Liver (tissue), 9 donors: ENCODE measurements around the gene ARMC5. TPM values are rescaled to one million over a fixed set of nuclear protein-coding genes. Genes with fewer than 3 reads are reported as not detected.

Source experiments
- DNase-seq: peaks from one replicate; pipeline ENCODE4 v3.0.0-alpha.2; 2017; ENCODE audit warnings: low spot score
- H3K27ac ChIP-seq, 2 donors: one replicate each; pipeline ENCODE4 v1.7.0; 2013; ENCODE audit warnings: inconsistent platforms in 2 of 2, low read length in 2 of 2, control low read depth in 1 of 2, low read depth in 1 of 2, mild to moderate bottlenecking in 1 of 2
- H3K27me3 ChIP-seq, 4 donors: one replicate each; pipeline versions ENCODE4 v1.6.1 to v1.7.0; 2013; ENCODE audit warnings: low read length in 3 of 4, inconsistent platforms in 1 of 4, mild to moderate bottlenecking in 1 of 4, moderate library complexity in 1 of 4; ENCODE audit not compliant: control insufficient read depth in 4 of 4, insufficient read depth in 4 of 4
- H3K36me3 ChIP-seq, 4 donors: one replicate each; pipeline versions ENCODE4 v1.6.1 to v1.7.0; 2013; ENCODE audit warnings: low read length in 3 of 4, mild to moderate bottlenecking in 3 of 4, low read depth in 1 of 4, moderate library complexity in 1 of 4; ENCODE audit not compliant: control insufficient read depth in 4 of 4, insufficient read depth in 3 of 4
- H3K4me1 ChIP-seq, 4 donors: one replicate each; pipeline versions ENCODE4 v1.6.1 to v1.7.0; 2013; ENCODE audit warnings: low read length in 3 of 4, mild to moderate bottlenecking in 3 of 4, moderate library complexity in 1 of 4; ENCODE audit not compliant: control insufficient read depth in 4 of 4, insufficient read depth in 4 of 4
- H3K4me3 ChIP-seq, 3 donors: one replicate each; pipeline versions ENCODE4 v1.6.1 to v1.7.0; 2013; ENCODE audit warnings: low read length in 3 of 3, control low read depth in 1 of 3, low read depth in 1 of 3, mild to moderate bottlenecking in 1 of 3
- H3K9ac ChIP-seq, 2 donors: one replicate each; pipeline ENCODE4 v1.7.0; 2013; ENCODE audit warnings: low read length in 2 of 2, mild to moderate bottlenecking in 2 of 2, moderate library complexity in 2 of 2, control low read depth in 1 of 2, low read depth in 1 of 2
- H3K9me3 ChIP-seq, 4 donors: one replicate each; pipeline versions ENCODE4 v1.6.1 to v1.7.0; 2013; ENCODE audit warnings: low read length in 3 of 4; ENCODE audit not compliant: control insufficient read depth in 4 of 4
- ATF3 ChIP-seq: IDR thresholded peaks from 2 replicates; pipeline ENCODE4 v1.6.1; 2016; ENCODE audit warnings: antibody characterized with exemption
- EGR1 ChIP-seq, 2 donors: IDR thresholded peaks; 2 replicates each; pipeline ENCODE4 v1.6.1; 2016 to 2018; ENCODE audit warnings: antibody characterized with exemption in 2 of 2, low read depth in 2 of 2
- FOXA1 ChIP-seq: IDR thresholded peaks from 2 replicates; pipeline ENCODE4 v1.6.1; 2016; ENCODE audit warnings: antibody characterized with exemption
- FOXA2 ChIP-seq: IDR thresholded peaks from 2 replicates; pipeline ENCODE4 v1.6.1; 2016; ENCODE audit warnings: antibody characterized with exemption
- GABPA ChIP-seq, 2 donors: IDR thresholded peaks in 1 of 2; conservative IDR thresholded peaks in 1 of 2; 2 replicates each; pipeline ENCODE4 v1.6.1; 2016; ENCODE audit warnings: antibody characterized with exemption in 2 of 2, mild to moderate bottlenecking in 1 of 2, moderate library complexity in 1 of 2
- HNF4A ChIP-seq, 2 donors: conservative IDR thresholded peaks; 2 replicates each; pipeline ENCODE4 v1.6.1; 2016; ENCODE audit warnings: antibody characterized with exemption in 2 of 2, mild to moderate bottlenecking in 2 of 2
- HNF4G ChIP-seq: IDR thresholded peaks from 2 replicates; pipeline ENCODE4 v1.6.1; 2016; ENCODE audit warnings: antibody characterized with exemption
- JUND ChIP-seq, 2 donors: IDR thresholded peaks; 2 replicates each; pipeline ENCODE4 v1.6.1; 2016; ENCODE audit warnings: antibody characterized with exemption in 2 of 2
- NR2F2 ChIP-seq: IDR thresholded peaks from 2 replicates; pipeline ENCODE4 v1.6.1; 2016; ENCODE audit warnings: antibody characterized with exemption
- RAD21 ChIP-seq, 2 donors: IDR thresholded peaks; 2 replicates each; pipeline ENCODE4 v1.6.1; 2016; ENCODE audit warnings: antibody characterized with exemption in 2 of 2, mild to moderate bottlenecking in 2 of 2
- RXRA ChIP-seq, 2 donors: IDR thresholded peaks; 2 replicates each; pipeline ENCODE4 v1.6.1; 2017 to 2018; ENCODE audit warnings: antibody characterized with exemption in 2 of 2, mild to moderate bottlenecking in 1 of 2
- SP1 ChIP-seq: IDR thresholded peaks from 2 replicates; pipeline ENCODE4 v1.6.1; 2018; ENCODE audit warnings: antibody characterized with exemption, mild to moderate bottlenecking
- TAF1 ChIP-seq: conservative IDR thresholded peaks from 2 replicates; pipeline ENCODE4 v1.6.1; 2016; ENCODE audit warnings: antibody characterized with exemption, mild to moderate bottlenecking
- YY1 ChIP-seq: IDR thresholded peaks from 2 replicates; pipeline ENCODE4 v1.6.1; 2016; ENCODE audit warnings: antibody characterized with exemption, mild to moderate bottlenecking
- WGBS: extraction: QIAGEN DNeasy Blood & Tissue Kit; methylation state at CpG from one replicate; pipeline ENCODE4 v1.1.7; 2013; 5-methylcytosine and 5-hydroxymethylcytosine counted together
- polyA plus RNA-seq, 2 donors: library from polyadenylated mRNA; stranded (reverse) in 1 of 2; unstranded in 1 of 2; fragments of 200-250 nt in 1 of 2; fragments of >200 nt in 1 of 2; fragmentation: Nextera tagmentation in 1 of 2; extraction: Ambion mirVana in 1 of 2; gene quantifications; one replicate each; pipeline versions ENCODE4 v1.2.1 to v1.2.3, GENCODE V29; 2013 to 2015
- total RNA-seq, 2 donors: library from RNA; depleted of rRNA; stranded (reverse); fragments of >200 nt; gene quantifications; one replicate each; pipeline ENCODE4 v1.2.3, GENCODE V29; 2014
- TF ChIP-seq, protein P1 (sequence below): IDR thresholded peaks from 2 replicates; pipeline ENCODE4 v1.6.1; 2016; ENCODE audit warnings: antibody characterized with exemption, mild to moderate bottlenecking
- TF ChIP-seq, protein P2 (sequence below): IDR thresholded peaks from 2 replicates; pipeline ENCODE4 v1.6.1; 2016; ENCODE audit warnings: antibody characterized with exemption
- TF ChIP-seq, protein P3 (sequence below): fragments of 150-350 bp; IDR thresholded peaks from 2 replicates; pipeline ENCODE4 v1.5.1; 2017; ENCODE audit warnings: improper control_type of control experiment, low read depth, low read length; ENCODE audit not compliant: missing input control
- donor health status: healthy.
- donor health status: healthy.
- donor health status: healthy.
- donor health status: healthy.
- donor health status: healthy.

ARMC5 gene
- total and polyA plus RNA-seq, 4 donors: 5.4 to 13.3 (median 11.4) TPM

- TF ChIP-seq ATF3 (no peak), JUND (IDR thresholded peaks at IDR 0.05) (no peak), NR2F2 (no peak), SP1 (no peak), HNF4G (no peak), FOXA2 (no peak)
Observed at GRCh38 chr16:31429796-31430195, 29.5 kb upstream of the ARMC5 start (continued).

DNA sequence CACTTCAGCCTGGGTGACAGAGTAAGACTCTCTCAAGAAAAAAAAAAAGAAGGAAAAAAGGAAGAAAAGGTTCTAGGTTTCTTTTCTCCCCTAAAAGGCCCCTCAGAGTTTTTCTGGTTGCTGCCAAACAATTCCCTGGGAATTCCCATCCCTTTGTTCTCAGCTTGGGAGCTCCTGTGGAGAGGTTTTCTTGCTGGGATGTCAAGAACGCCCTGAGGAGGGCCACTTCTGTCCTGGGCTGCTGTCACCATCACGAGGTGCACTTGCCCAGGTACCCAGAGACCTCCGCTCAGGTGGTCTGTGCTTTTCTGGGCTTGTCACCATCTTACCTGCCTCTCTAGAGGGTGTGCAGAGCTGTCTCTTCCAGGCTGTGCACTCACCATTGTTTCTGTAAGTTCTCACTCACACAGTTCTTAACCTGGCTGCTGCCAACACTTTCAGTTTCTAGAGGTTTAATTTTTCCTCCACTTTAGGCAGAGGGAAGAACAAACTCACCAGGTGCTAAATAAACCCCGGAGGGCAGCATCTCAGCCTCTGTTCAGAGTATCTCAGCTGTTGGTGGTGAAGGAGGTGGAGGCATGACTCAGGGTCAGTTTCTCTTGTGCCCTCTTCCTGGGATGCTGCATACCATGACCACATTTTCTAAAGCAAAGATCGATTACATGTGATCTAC lies 28.8 kb upstream of the ARMC5 start:
- Histone ChIP-seq H3K4me1 (peaks cover 3 to 7% (median 5%) of the 10 kb centered on the region in 4 donors), H3K27ac (no peak overlapping the region), H3K36me3 (no peaks in the 10 kb centered on the region), H3K9me3 (no peaks in the 10 kb centered on the region), H3K9ac (no peak overlapping the region), H3K27me3 (no peaks in the 10 kb centered on the region), H3K4me3 (no peak overlapping the region)
- DNase-seq: no peak
- no peak for TF ChIP-seq SP1
- TF ChIP-seq GABPA (IDR thresholded peaks at IDR 0.05 in 1 of 2, conservative IDR thresholded peaks at IDR 0.05 in 1 of 2): no peak
- TF ChIP-seq, protein P1, sequence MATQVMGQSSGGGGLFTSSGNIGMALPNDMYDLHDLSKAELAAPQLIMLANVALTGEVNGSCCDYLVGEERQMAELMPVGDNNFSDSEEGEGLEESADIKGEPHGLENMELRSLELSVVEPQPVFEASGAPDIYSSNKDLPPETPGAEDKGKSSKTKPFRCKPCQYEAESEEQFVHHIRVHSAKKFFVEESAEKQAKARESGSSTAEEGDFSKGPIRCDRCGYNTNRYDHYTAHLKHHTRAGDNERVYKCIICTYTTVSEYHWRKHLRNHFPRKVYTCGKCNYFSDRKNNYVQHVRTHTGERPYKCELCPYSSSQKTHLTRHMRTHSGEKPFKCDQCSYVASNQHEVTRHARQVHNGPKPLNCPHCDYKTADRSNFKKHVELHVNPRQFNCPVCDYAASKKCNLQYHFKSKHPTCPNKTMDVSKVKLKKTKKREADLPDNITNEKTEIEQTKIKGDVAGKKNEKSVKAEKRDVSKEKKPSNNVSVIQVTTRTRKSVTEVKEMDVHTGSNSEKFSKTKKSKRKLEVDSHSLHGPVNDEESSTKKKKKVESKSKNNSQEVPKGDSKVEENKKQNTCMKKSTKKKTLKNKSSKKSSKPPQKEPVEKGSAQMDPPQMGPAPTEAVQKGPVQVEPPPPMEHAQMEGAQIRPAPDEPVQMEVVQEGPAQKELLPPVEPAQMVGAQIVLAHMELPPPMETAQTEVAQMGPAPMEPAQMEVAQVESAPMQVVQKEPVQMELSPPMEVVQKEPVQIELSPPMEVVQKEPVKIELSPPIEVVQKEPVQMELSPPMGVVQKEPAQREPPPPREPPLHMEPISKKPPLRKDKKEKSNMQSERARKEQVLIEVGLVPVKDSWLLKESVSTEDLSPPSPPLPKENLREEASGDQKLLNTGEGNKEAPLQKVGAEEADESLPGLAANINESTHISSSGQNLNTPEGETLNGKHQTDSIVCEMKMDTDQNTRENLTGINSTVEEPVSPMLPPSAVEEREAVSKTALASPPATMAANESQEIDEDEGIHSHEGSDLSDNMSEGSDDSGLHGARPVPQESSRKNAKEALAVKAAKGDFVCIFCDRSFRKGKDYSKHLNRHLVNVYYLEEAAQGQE: no peak
- TF ChIP-seq HNF4A (conservative IDR thresholded peaks at IDR 0.05): no peak
- TF ChIP-seq EGR1 (IDR thresholded peaks at IDR 0.05; ENCODE audit: low read depth in 2 of 2): no peak
- no peak for TF ChIP-seq ATF3
- TF ChIP-seq YY1: no peak
- TF ChIP-seq RXRA (IDR thresholded peaks at IDR 0.05): no peak
- TF ChIP-seq JUND (IDR thresholded peaks at IDR 0.05): no peak
- TF ChIP-seq FOXA1: no peak
- TF ChIP-seq, protein P2, sequence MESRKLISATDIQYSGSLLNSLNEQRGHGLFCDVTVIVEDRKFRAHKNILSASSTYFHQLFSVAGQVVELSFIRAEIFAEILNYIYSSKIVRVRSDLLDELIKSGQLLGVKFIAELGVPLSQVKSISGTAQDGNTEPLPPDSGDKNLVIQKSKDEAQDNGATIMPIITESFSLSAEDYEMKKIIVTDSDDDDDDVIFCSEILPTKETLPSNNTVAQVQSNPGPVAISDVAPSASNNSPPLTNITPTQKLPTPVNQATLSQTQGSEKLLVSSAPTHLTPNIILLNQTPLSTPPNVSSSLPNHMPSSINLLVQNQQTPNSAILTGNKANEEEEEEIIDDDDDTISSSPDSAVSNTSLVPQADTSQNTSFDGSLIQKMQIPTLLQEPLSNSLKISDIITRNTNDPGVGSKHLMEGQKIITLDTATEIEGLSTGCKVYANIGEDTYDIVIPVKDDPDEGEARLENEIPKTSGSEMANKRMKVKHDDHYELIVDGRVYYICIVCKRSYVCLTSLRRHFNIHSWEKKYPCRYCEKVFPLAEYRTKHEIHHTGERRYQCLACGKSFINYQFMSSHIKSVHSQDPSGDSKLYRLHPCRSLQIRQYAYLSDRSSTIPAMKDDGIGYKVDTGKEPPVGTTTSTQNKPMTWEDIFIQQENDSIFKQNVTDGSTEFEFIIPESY: no peak
- TF ChIP-seq RAD21 (IDR thresholded peaks at IDR 0.05): no peak
- TF ChIP-seq TAF1: no peak
- TF ChIP-seq HNF4G: no peak
- TF ChIP-seq, protein P3, sequence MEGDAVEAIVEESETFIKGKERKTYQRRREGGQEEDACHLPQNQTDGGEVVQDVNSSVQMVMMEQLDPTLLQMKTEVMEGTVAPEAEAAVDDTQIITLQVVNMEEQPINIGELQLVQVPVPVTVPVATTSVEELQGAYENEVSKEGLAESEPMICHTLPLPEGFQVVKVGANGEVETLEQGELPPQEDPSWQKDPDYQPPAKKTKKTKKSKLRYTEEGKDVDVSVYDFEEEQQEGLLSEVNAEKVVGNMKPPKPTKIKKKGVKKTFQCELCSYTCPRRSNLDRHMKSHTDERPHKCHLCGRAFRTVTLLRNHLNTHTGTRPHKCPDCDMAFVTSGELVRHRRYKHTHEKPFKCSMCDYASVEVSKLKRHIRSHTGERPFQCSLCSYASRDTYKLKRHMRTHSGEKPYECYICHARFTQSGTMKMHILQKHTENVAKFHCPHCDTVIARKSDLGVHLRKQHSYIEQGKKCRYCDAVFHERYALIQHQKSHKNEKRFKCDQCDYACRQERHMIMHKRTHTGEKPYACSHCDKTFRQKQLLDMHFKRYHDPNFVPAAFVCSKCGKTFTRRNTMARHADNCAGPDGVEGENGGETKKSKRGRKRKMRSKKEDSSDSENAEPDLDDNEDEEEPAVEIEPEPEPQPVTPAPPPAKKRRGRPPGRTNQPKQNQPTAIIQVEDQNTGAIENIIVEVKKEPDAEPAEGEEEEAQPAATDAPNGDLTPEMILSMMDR: no peak
- no peak for TF ChIP-seq FOXA2
- 68% methylated on average over 5 of the region's 5 CpGs for WGBS
